Measurements from ENCODE around the gene PSMA5. TPM values are rescaled to one million over a fixed set of nuclear protein-coding genes. Genes with fewer than 3 reads are reported as not detected.
A peak's percentile ranks its signal among the peaks of the same experiment; 100 is the strongest.

The PSMA5 gene
- total and polyA plus RNA-seq, 3 experiments from 2014 or later, result 120 to 238 (median 207) TPM

- Mint-ChIP-seq H3K27me3 (peaks cover 5 to 18% of the 10 kb centered on the region in 2 donors), H3K36me3 (no peaks in the 10 kb centered on the region), H3K4me1 (no peaks in the 10 kb centered on the region), H3K4me3 (no peak overlapping the region), H3K27ac (no peak overlapping the region), H3K9me3 (no peaks in the 10 kb centered on the region)
- no peak overlapping the region for H3K27ac ChIP-seq (ENCODE audit: low read depth, low read length)
- DNase-seq, result no peak
- no peak overlapping the region for H3K4me3 ChIP-seq (ENCODE audit: low read length)
- POLR2A ChIA-PET, result no interaction called here
- H3K9me3 ChIP-seq (ENCODE audit: low read length), result no peaks in the 10 kb centered on the region
- no peaks in the 10 kb centered on the region for H3K4me1 ChIP-seq (ENCODE audit: insufficient read depth, low read length)
- CTCF ChIA-PET, result interaction anchor here (1.0 kb wide), 1 partner anchor 10 kb away, joined by 3 read pairs; no protein-coding TSS in a partner anchor
- no peaks in the 10 kb centered on the region for H3K27me3 ChIP-seq (ENCODE audit: insufficient read depth, low read length, poor library complexity, severe bottlenecking)
- no peaks in the 10 kb centered on the region for H3K36me3 ChIP-seq (ENCODE audit: insufficient read depth, low read length)
Observed at GRCh38 chr1:109356915-109357314, 69.3 kb downstream of the PSMA5 start.

- Mint-ChIP-seq H3K27ac (no peak overlapping the region), H3K4me3 (no peak overlapping the region), H3K27me3 (peaks cover 5 to 14% of the 10 kb centered on the region in 2 donors), H3K4me1 (no peaks in the 10 kb centered on the region), H3K9me3 (no peaks in the 10 kb centered on the region), H3K36me3 (no peaks in the 10 kb centered on the region)
- no peak for DNase-seq
- Histone ChIP-seq H3K4me3 (ENCODE audit: low read length) (no peak overlapping the region), H3K27me3 (ENCODE audit: insufficient read depth, low read length, poor library complexity, severe bottlenecking) (no peaks in the 10 kb centered on the region), H3K27ac (ENCODE audit: low read depth, low read length) (no peak overlapping the region), H3K36me3 (ENCODE audit: insufficient read depth, low read length) (no peaks in the 10 kb centered on the region), H3K4me1 (ENCODE audit: insufficient read depth, low read length) (no peaks in the 10 kb centered on the region), H3K9me3 (ENCODE audit: low read length) (no peaks in the 10 kb centered on the region)
- POLR2A ChIA-PET, result no interaction called here
- CTCF ChIA-PET, result interaction anchor here (1.0 kb wide), 1 partner anchor 9 kb away, joined by 3 read pairs; no protein-coding TSS in a partner anchor
Observed at GRCh38 chr1:109356505-109356904, 69.7 kb downstream of the PSMA5 start.

DNA sequence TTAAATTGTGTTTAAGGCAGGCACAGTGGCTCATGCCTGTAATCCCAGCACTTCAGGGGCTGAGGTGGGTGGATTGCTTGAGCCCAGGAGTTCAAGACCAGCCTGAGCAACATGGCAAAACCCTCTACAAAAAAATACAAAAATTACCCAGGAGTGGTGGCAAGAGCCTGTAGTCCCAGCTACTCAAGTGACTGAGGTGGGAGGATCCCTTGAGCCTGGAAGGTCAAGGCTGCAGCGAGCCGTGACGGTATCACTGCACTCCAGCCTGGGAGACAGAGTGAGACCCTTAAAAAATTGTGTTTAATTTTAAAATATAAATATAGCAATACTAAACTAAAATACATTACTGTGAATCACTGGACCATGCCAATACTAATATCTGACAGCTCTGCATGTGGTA, 71.3 kb downstream of the PSMA5 start:
- ChIA-PET POLR2A (no interaction called here), CTCF (no interaction called here)
- H3K9me3 ChIP-seq (ENCODE audit: low read length), result no peaks in the 10 kb centered on the region

GRCh38 chr1:109351457-109351856, 74.8 kb downstream of the PSMA5 start:
- Histone ChIP-seq H3K4me1 (ENCODE audit: insufficient read depth, low read length) (no peaks in the 10 kb centered on the region), H3K27ac (ENCODE audit: low read depth, low read length) (no peak overlapping the region), H3K27me3 (ENCODE audit: insufficient read depth, low read length, poor library complexity, severe bottlenecking) (no peaks in the 10 kb centered on the region), H3K9me3 (ENCODE audit: low read length) (no peaks in the 10 kb centered on the region), H3K36me3 (ENCODE audit: insufficient read depth, low read length) (no peaks in the 10 kb centered on the region), H3K4me3 (ENCODE audit: low read length) (no peak overlapping the region)
- CTCF ChIA-PET, result no interaction called here
- no peak for DNase-seq
- Mint-ChIP-seq H3K4me1 (no peaks in the 10 kb centered on the region), H3K4me3 (no peak overlapping the region), H3K27me3 (peaks cover 3% of the 10 kb centered on the region in 2 donors), H3K36me3 (no peaks in the 10 kb centered on the region), H3K27ac (no peak overlapping the region), H3K9me3 (no peaks in the 10 kb centered on the region)
- POLR2A ChIA-PET, result no interaction called here

More for the DNA sequence above, 71.3 kb downstream of the PSMA5 start:
- Histone ChIP-seq H3K4me1 (ENCODE audit: insufficient read depth, low read length) (no peaks in the 10 kb centered on the region), H3K27ac (ENCODE audit: low read depth, low read length) (no peak overlapping the region), H3K36me3 (ENCODE audit: insufficient read depth, low read length) (no peaks in the 10 kb centered on the region), H3K27me3 (ENCODE audit: insufficient read depth, low read length, poor library complexity, severe bottlenecking) (no peaks in the 10 kb centered on the region), H3K4me3 (ENCODE audit: low read length) (no peak overlapping the region)
- H3K9me3 Mint-ChIP-seq, result no peaks in the 10 kb centered on the region
- no peaks in the 10 kb centered on the region for H3K36me3 Mint-ChIP-seq
- no peak overlapping the region for H3K27ac Mint-ChIP-seq
- H3K4me1 Mint-ChIP-seq, result no peaks in the 10 kb centered on the region
- no peak for DNase-seq
- peaks cover 5 to 11% of the 10 kb centered on the region in 2 donors for H3K27me3 Mint-ChIP-seq
- H3K4me3 Mint-ChIP-seq, result no peak overlapping the region

DNA sequence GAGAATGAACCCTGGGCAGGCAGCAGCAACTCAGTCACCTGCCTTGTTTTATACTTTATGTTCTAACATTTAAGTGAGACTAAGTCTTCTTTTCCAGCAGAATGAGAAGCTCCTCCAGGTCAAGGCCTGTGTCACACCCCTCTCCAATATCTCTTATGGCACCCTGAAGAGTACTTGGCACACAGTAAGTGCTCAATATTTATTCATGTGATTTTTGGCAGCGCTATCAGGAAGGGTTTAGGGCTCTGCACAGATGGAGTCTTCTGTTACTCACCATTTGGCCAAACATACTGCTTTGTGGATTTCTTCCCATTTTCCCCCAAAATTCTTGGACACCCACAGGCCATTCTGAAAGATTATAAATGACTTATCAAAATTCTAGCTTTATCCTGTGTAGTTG, 75.6 kb downstream of the PSMA5 start:
- Mint-ChIP-seq H3K9me3 (no peaks in the 10 kb centered on the region), H3K4me3 (no peak overlapping the region), H3K27ac (no peak overlapping the region), H3K27me3 (peaks cover 3% of the 10 kb centered on the region in 2 donors), H3K4me1 (no peaks in the 10 kb centered on the region), H3K36me3 (no peaks in the 10 kb centered on the region)
- H3K4me1 ChIP-seq (ENCODE audit: insufficient read depth, low read length), result no peaks in the 10 kb centered on the region
- CTCF ChIA-PET, result no interaction called here
- H3K27ac ChIP-seq (ENCODE audit: low read depth, low read length), result no peak overlapping the region
- DNase-seq, result no peak
- H3K9me3 ChIP-seq (ENCODE audit: low read length), result no peaks in the 10 kb centered on the region
- no peaks in the 10 kb centered on the region for H3K27me3 ChIP-seq (ENCODE audit: insufficient read depth, low read length, poor library complexity, severe bottlenecking)
- H3K4me3 ChIP-seq (ENCODE audit: low read length), result no peak overlapping the region
- POLR2A ChIA-PET, result no interaction called here
- H3K36me3 ChIP-seq (ENCODE audit: insufficient read depth, low read length), result no peaks in the 10 kb centered on the region

GRCh38 chr1:109350182-109350581, 76.1 kb downstream of the PSMA5 start:
- H3K27me3 Mint-ChIP-seq, result peaks cover 3% of the 10 kb centered on the region in 2 donors
- no peak overlapping the region for H3K4me3 Mint-ChIP-seq
- Histone ChIP-seq H3K4me1 (ENCODE audit: insufficient read depth, low read length) (no peaks in the 10 kb centered on the region), H3K27ac (ENCODE audit: low read depth, low read length) (no peak overlapping the region), H3K27me3 (ENCODE audit: insufficient read depth, low read length, poor library complexity, severe bottlenecking) (no peaks in the 10 kb centered on the region), H3K9me3 (ENCODE audit: low read length) (no peaks in the 10 kb centered on the region), H3K4me3 (ENCODE audit: low read length) (no peak overlapping the region), H3K36me3 (ENCODE audit: insufficient read depth, low read length) (no peaks in the 10 kb centered on the region)
- H3K27ac Mint-ChIP-seq, result peak overlapping the region in 1 of 8 donors; percentile 24
- CTCF ChIA-PET, result no interaction called here
- H3K36me3 Mint-ChIP-seq, result no peaks in the 10 kb centered on the region
- H3K9me3 Mint-ChIP-seq, result no peaks in the 10 kb centered on the region
- no peaks in the 10 kb centered on the region for H3K4me1 Mint-ChIP-seq
- POLR2A ChIA-PET, result no interaction called here
- DNase-seq, result no peak

Other genes starting within 250 kb of the PSMA5 start
- gene SARS1, start 212.5 kb downstream of the PSMA5 start, total RNA-seq, result 100 to 1,000 TPM; 189 to 195 TPM
- 157 TPM for gene SARS1, start 212.5 kb downstream of the PSMA5 start, polyA plus RNA-seq
- 1 to 10 TPM; 2.7 to 2.8 TPM for gene CELSR2, start 176.9 kb downstream of the PSMA5 start, total RNA-seq
- 0.77 TPM for gene CELSR2, start 176.9 kb downstream of the PSMA5 start, polyA plus RNA-seq
- gene PSRC1, start 143.3 kb downstream of the PSMA5 start, total RNA-seq, result 1 to 10 TPM; 5.4 to 5.8 TPM
- 0.59 TPM for gene PSRC1, start 143.3 kb downstream of the PSMA5 start, polyA plus RNA-seq
- not detected for gene MYBPHL, start 119.4 kb downstream of the PSMA5 start, total RNA-seq
- not detected for gene MYBPHL, start 119.4 kb downstream of the PSMA5 start, polyA plus RNA-seq
- gene SORT1, start 28.5 kb downstream of the PSMA5 start, total RNA-seq, result 1 to 10 TPM; 3.0 to 3.9 TPM
- gene SORT1, start 28.5 kb downstream of the PSMA5 start, polyA plus RNA-seq, result 0.16 TPM
- gene SYPL2, start 40.1 kb upstream of the PSMA5 start, total RNA-seq, result under 1 TPM in 1 of 2 experiments, not detected in 1; 0.07 TPM
- gene SYPL2, start 40.1 kb upstream of the PSMA5 start, polyA plus RNA-seq, result 0.07 TPM
- 10 to 100 TPM; 14.6 to 15.3 TPM for gene ATXN7L2, start 57.5 kb upstream of the PSMA5 start, total RNA-seq
- gene ATXN7L2, start 57.5 kb upstream of the PSMA5 start, polyA plus RNA-seq, result 8.7 TPM
- 10 to 100 TPM in 1 of 2 experiments, 1 to 10 TPM in 1; 9.9 to 10.6 TPM for gene CYB561D1, start 67.6 kb upstream of the PSMA5 start, total RNA-seq
- gene CYB561D1, start 67.6 kb upstream of the PSMA5 start, polyA plus RNA-seq, result 15.4 TPM
- gene AMIGO1, start 83.3 kb upstream of the PSMA5 start, total RNA-seq, result 1 to 10 TPM; 4.0 to 4.9 TPM
- 20.2 TPM for gene AMIGO1, start 83.3 kb upstream of the PSMA5 start, polyA plus RNA-seq
- gene GPR61, start 113.4 kb upstream of the PSMA5 start, total RNA-seq, result under 1 TPM in 1 of 2 experiments, not detected in 1; 0.39 TPM
- not detected for gene GPR61, start 113.4 kb upstream of the PSMA5 start, polyA plus RNA-seq
- 1 to 10 TPM; 9.8 to 9.9 TPM for gene GNAI3, start 122.2 kb upstream of the PSMA5 start, total RNA-seq
- 8.6 TPM for gene GNAI3, start 122.2 kb upstream of the PSMA5 start, polyA plus RNA-seq
- 1 to 10 TPM in 1 of 2 experiments, under 1 TPM in 1; 0.53 to 1.5 TPM for gene GNAT2, start 193.2 kb upstream of the PSMA5 start, total RNA-seq
- gene GNAT2, start 193.2 kb upstream of the PSMA5 start, polyA plus RNA-seq, result not detected
- gene AMPD2, start 193.4 kb upstream of the PSMA5 start, total RNA-seq, result 10 to 100 TPM; 69.1 to 91.1 TPM
- gene AMPD2, start 193.4 kb upstream of the PSMA5 start, polyA plus RNA-seq, result 36.0 TPM
- 1 to 10 TPM; 1.6 to 2.7 TPM for gene GSTM4, start 229.7 kb upstream of the PSMA5 start, total RNA-seq
- 4.4 TPM for gene GSTM4, start 229.7 kb upstream of the PSMA5 start, polyA plus RNA-seq
- 1 to 10 TPM; 2.7 to 3.1 TPM for gene GSTM2, start 241.6 kb upstream of the PSMA5 start, total RNA-seq
- 2.6 TPM for gene GSTM2, start 241.6 kb upstream of the PSMA5 start, polyA plus RNA-seq

Data from CD8-positive, alpha-beta memory T cell (primary cell).